CD4-positive, alpha-beta T cell (primary cell): Measurements from ENCODE around the gene TNFRSF6B. TPM values are rescaled to one million over a fixed set of nuclear protein-coding genes. Genes with fewer than 3 reads are reported as not detected.

ENCODE experiments used
- ATAC-seq: fragments of 200-7000 bp; cut with Tn5 transposase; one replicate; pipeline ENCODE4 v1.10.0; 2022; ENCODE audit warnings: mild to moderate bottlenecking; ENCODE audit not compliant: poor library complexity
- CTCF ChIA-PET: fragments of 350-600 bp; sonication (Branson Sonifier 250); formaldehyde crosslinking; loops from one replicate; lab custom pipeline; 2021; ENCODE audit warnings: antibody characterized with exemption, inconsistent platforms; lab: Charles Lee
- POLR2A ChIA-PET: fragments of 350-600 bp; sonication (Branson Sonifier 250); formaldehyde crosslinking; loops from one replicate; lab custom pipeline; 2021; ENCODE audit warnings: antibody characterized with exemption, inconsistent platforms; lab: Charles Lee
- DNase-seq, 14 experiments: peaks; one replicate each; pipeline ENCODE4 v3.0.0-alpha.2; 2013 to 2020; ENCODE audit warnings: mixed read lengths in 2 of 14
- H3K27ac ChIP-seq, 2 donors: one replicate each; pipeline versions ENCODE4 v1.5.1 to v1.7.0; 2013; ENCODE audit warnings: low read length in 2 of 2, low read depth in 1 of 2, mild to moderate bottlenecking in 1 of 2
- H3K27me3 ChIP-seq, 2 experiments: 1 replicate in 1 of 2; 2 replicates in 1 of 2; pipeline versions ENCODE4 v1.6.1 to v1.7.0; 2013; ENCODE audit warnings: low read length in 2 of 2, control low read depth in 1 of 2, mild to moderate bottlenecking in 1 of 2, moderate library complexity in 1 of 2; ENCODE audit not compliant: insufficient read depth in 2 of 2, control insufficient read depth in 1 of 2
- H3K36me3 ChIP-seq: one replicate; pipeline ENCODE4 v1.6.1; 2013; ENCODE audit warnings: low read length, control low read depth; ENCODE audit not compliant: insufficient read depth
- H3K4me1 ChIP-seq: one replicate; pipeline ENCODE4 v1.6.1; 2013; ENCODE audit warnings: low read length, control low read depth; ENCODE audit not compliant: insufficient read depth
- H3K4me3 ChIP-seq: one replicate; pipeline ENCODE4 v1.5.1; 2013; ENCODE audit warnings: mild to moderate bottlenecking, low read length, moderate library complexity
- H3K9me3 ChIP-seq, 2 experiments: 1 replicate in 1 of 2; 2 replicates in 1 of 2; pipeline versions ENCODE4 v1.6.1 to v1.7.0; 2013; ENCODE audit warnings: low read length in 2 of 2, mild to moderate bottlenecking in 2 of 2, control low read depth in 1 of 2, moderate library complexity in 1 of 2; ENCODE audit not compliant: control insufficient read depth in 1 of 2, insufficient read depth in 1 of 2
- H3K27ac Mint-ChIP-seq: one replicate; pipeline ENCODE4 v1.8.0; 2020; ENCODE audit warnings: mixed read lengths
- H3K27me3 Mint-ChIP-seq: one replicate; pipeline ENCODE4 v1.8.0; 2021; ENCODE audit warnings: mixed read lengths
- H3K36me3 Mint-ChIP-seq: one replicate; pipeline ENCODE4 v1.8.0; 2021; ENCODE audit warnings: low read depth, mixed read lengths
- H3K4me1 Mint-ChIP-seq: one replicate; pipeline ENCODE4 v1.8.0; 2021; ENCODE audit warnings: low read depth, mixed read lengths
- H3K4me3 Mint-ChIP-seq: one replicate; pipeline ENCODE4 v1.8.0; 2020; ENCODE audit warnings: mild to moderate bottlenecking, mixed read lengths
- H3K9me3 Mint-ChIP-seq: one replicate; pipeline ENCODE4 v1.8.0; 2020; ENCODE audit warnings: mixed read lengths
- CTCF ChIP-seq: fragments of 200-600 bp; IDR thresholded peaks from one replicate; pipeline ENCODE4 v1.8.0; 2022; ENCODE audit warnings: antibody characterized with exemption, mild to moderate bottlenecking
- intact Hi-C, 2 experiments: fragments of 100-400 bp; cut with DNase I in 1 of 2; cut with micrococcal nuclease in 1 of 2; formaldehyde crosslinking; loops; one replicate each; pipeline versions ENCODE4 v1.15.1 to v1.9.0; 2023 to 2025; cut with DNase I, micrococcal nuclease
- total RNA-seq, 174 experiments: library from RNA in 2 of 174; stranded (reverse) in 2 of 174; gene quantifications; one replicate each; pipeline ENCODE4 v1.2.3 and lab custom pipeline; 2021 to 2026

The TNFRSF6B gene
- total RNA-seq, 2 experiments from 2014 or later = 2.5 to 2.6 TPM

DNA sequence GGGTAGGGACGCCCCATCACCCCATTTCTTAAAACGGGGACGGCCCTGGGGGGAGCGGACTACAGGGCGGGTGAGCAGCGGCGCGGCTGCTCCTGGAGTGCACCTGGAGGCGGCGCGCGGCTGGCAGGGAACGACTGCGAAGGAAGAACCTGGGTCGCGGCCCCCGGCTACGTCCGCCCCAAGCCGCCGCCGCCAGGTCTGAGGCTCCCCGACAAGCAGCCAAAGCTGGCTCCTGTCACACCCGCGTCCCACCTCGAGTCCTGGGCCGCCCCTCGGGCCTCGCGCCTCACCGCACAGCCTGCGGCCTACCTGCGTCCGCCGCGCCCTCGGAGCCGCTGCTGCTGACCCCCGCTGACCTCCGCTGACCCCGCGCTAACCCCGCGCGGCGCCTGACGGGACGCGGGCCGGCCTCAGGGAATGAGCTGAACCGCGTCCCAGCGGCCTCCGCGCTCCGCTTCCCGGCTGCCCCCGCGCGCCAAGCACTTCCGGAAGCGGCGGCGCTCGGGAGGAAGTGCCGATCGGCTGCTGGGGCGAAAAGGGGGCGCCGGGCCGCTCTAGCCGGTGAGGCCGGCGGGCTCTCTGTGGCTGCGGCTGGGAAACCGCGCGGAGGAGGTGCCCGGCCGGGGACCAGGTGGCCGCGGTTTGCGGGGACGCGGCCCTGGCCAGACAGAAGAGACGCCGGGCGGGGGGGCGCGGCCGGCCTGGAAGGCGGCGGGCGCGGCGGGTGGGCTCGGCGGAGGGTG, 11.3 kb downstream of the TNFRSF6B start, which contains the start of the genes ARFRP1 and ZGPAT:
Gene ARFRP1, minus strand, starts transcription at position 419 of the 743 bp plus-strand sequence. CDS start 885 bp downstream, outside the sequence.
Gene ZGPAT, plus strand, starts transcription at position 482 of the 743 bp plus-strand sequence. CDS start 542 bp downstream, outside the sequence.
- H3K36me3 ChIP-seq = peaks cover 67% of the 10 kb centered on the region
- Mint-ChIP-seq H3K4me1 (peaks cover 46% of the 10 kb centered on the region), H3K4me3 (peak within 1 kb of the TSS; percentile 88), H3K9me3 (no peaks in the 10 kb centered on the region), H3K36me3 (peaks cover 64% of the 10 kb centered on the region), H3K27ac (peak within 1 kb of the TSS; percentile 89), H3K27me3 (no peaks in the 10 kb centered on the region)
- TF ChIP-seq CTCF = no peak
- ChIA-PET POLR2A (interaction anchor here (0.6 to 5.0 kb wide), 21 partner anchors 9 to 188 kb away, joined by 3 to 168 read pairs (median 4); partner anchors contain the start of genes GMEB2, LIME1, PPDPF and PTK6), CTCF (interaction anchor here (0.6 to 3.9 kb wide), 14 partner anchors 20 to 331 kb away, joined by 3 to 44 read pairs (median 6); partner anchors contain the start of genes LIME1, PRPF6 and SLC2A4RG)
- DNase-seq (peak; percentile 71 to 94 (median 88)), ATAC-seq (peak; percentile 78)
- intact Hi-C loops = loop anchor here (1.0 to 10.0 kb wide), 15 partner anchors 29 to 355 kb away; partner anchors contain the start of genes LIME1 (in 2 of the 2), RTEL1 (in 2 of the 2), SAMD10 (in 2 of the 2) and TCEA2 (in 1 of the 2)
- peak within 1 kb of the TSS; percentile 55 to 71 for H3K27ac ChIP-seq
- H3K27me3 ChIP-seq = no peaks in the 10 kb centered on the region
- H3K4me3 ChIP-seq = peak within 1 kb of the TSS; percentile 76
- H3K9me3 ChIP-seq = no peaks in the 10 kb centered on the region
- peaks cover 45% of the 10 kb centered on the region for H3K4me1 ChIP-seq

DNA sequence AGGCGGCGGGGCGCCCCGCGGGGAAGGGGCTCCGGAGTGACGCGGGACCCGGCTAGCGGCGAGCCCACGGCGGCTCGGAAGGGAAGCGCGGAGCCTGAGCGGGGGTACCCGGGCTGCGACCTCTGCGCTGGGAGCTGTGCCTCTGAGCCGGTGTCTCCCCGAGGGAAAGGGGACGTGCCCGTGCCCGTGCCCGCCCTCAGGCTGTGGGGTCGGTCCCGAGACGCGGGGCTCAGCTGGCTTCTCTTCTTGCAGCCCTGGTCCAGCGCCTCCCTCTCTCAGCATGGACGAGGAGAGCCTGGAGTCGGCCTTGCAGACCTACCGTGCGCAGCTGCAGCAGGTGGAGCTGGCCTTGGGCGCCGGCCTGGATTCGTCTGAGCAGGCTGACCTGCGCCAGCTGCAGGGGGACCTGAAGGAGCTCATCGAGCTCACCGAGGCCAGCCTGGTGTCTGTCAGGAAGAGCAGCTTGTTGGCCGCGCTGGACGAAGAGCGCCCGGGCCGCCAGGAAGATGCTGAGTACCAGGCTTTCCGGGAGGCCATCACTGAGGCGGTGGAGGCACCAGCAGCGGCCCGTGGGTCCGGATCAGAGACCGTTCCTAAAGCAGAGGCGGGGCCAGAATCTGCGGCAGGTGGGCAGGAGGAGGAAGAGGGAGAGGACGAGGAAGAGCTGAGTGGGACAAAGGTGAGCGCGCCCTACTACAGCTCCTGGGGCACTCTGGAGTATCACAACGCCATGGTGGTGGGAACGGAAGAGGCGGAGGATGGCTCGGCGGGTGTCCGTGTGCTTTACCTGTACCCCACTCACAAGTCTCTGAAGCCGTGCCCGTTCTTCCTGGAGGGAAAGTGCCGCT, 12.1 kb downstream of the TNFRSF6B start:
- peak overlapping the region; percentile 76 for H3K4me3 ChIP-seq

More for the DNA sequence above, 12.1 kb downstream of the TNFRSF6B start:
- DNase-seq (peak in 1 of 14 experiments; percentile 36), ATAC-seq (no peak)
- H3K27ac Mint-ChIP-seq = peak overlapping the region; percentile 58
- H3K27me3 ChIP-seq = no peaks in the 10 kb centered on the region
- intact Hi-C loops = loop anchor here (1.0 to 10.0 kb wide), 5 partner anchors 28 to 354 kb away; partner anchors contain the start of genes SAMD10 (in 2 of the 2), LIME1 (in 1 of the 2), TCEA2 (in 1 of the 2) and UCKL1 (in 1 of the 2)
- H3K9me3 Mint-ChIP-seq = no peaks in the 10 kb centered on the region
- H3K36me3 Mint-ChIP-seq = peaks cover 72% of the 10 kb centered on the region
- peaks cover 66% of the 10 kb centered on the region for H3K36me3 ChIP-seq
- peak overlapping the region; percentile 55 to 71 for H3K27ac ChIP-seq
- H3K27me3 Mint-ChIP-seq = no peaks in the 10 kb centered on the region
- peak overlapping the region; percentile 78 for H3K4me3 Mint-ChIP-seq
- peaks cover 46% of the 10 kb centered on the region for H3K4me1 Mint-ChIP-seq
- TF ChIP-seq CTCF = no peak
- CTCF ChIA-PET = interaction anchor here (0.6 to 3.9 kb wide), 11 partner anchors 19 to 272 kb away, joined by 3 to 44 read pairs (median 6); partner anchors contain the start of genes LIME1, PRPF6 and SLC2A4RG
- H3K9me3 ChIP-seq = no peaks in the 10 kb centered on the region
- peaks cover 47% of the 10 kb centered on the region for H3K4me1 ChIP-seq
- POLR2A ChIA-PET = interaction anchor here (0.6 to 5.0 kb wide), 19 partner anchors 9 to 188 kb away, joined by 3 to 168 read pairs (median 5); partner anchors contain the start of genes GMEB2, LIME1, PPDPF and PTK6
